ENCODE results near the gene SNIP1. TPM values are rescaled to one million over a fixed set of nuclear protein-coding genes. Genes with fewer than 3 reads are reported as not detected.

Gene SNIP1
- total RNA-seq, 1 experiment from 2014 or later, result 15.1 TPM

GRCh38 chr1:37501661-37502060 lies 52.4 kb downstream of the SNIP1 start:
- Histone ChIP-seq H3T11ph (ENCODE audit: low read length) (no peak overlapping the region), H2BK20ac (ENCODE audit: low read depth, low read length, poor library complexity, severe bottlenecking) (no peak overlapping the region), H2BK5ac (ENCODE audit: insufficient read length, low read length) (no peak overlapping the region), H2BK12ac (ENCODE audit: insufficient read length, low read depth, low read length) (no peak overlapping the region), H3K79me1 (ENCODE audit: insufficient read depth, low read depth, low read length, poor library complexity, severe bottlenecking) (no peaks in the 10 kb centered on the region), H3K14ac (ENCODE audit: insufficient read depth, low read length) (no peak overlapping the region), H2BK15ac (ENCODE audit: low read depth, low read length) (no peak overlapping the region), H3K23me2 (ENCODE audit: insufficient read length, low read depth, low read length, poor library complexity, severe bottlenecking) (no peaks in the 10 kb centered on the region), H4K8ac (replicated peaks; ENCODE audit: insufficient read length, low read depth, low read length) (no peak overlapping the region), H3K27ac (ENCODE audit: insufficient read length, low read depth, low read length) (no peak overlapping the region), H3K18ac (ENCODE audit: insufficient read length, low read depth, low read length) (no peak overlapping the region), H3K23ac (ENCODE audit: insufficient read length, low read depth, low read length) (no peak overlapping the region), H3K79me2 (ENCODE audit: insufficient read depth, low read length) (no peaks in the 10 kb centered on the region), H3K56ac (ENCODE audit: insufficient read length, low read depth, low read length) (no peak overlapping the region), H3K9me3 (ENCODE audit: control insufficient read depth, low read depth, low read length) (no peaks in the 10 kb centered on the region), H2AK5ac (ENCODE audit: insufficient read length, low read length) (no peak overlapping the region), H3K4me1 (ENCODE audit: insufficient read depth, low read length) (no peaks in the 10 kb centered on the region), H3K4ac (ENCODE audit: low read depth, low read length) (no peak overlapping the region), H3K9ac (ENCODE audit: extremely low read depth, insufficient read length, low read length) (no peak overlapping the region), H4K5ac (ENCODE audit: insufficient read length, low read depth, low read length) (no peak overlapping the region), H4K91ac (ENCODE audit: insufficient read length, low read depth, low read length) (no peak overlapping the region), H3K27me3 (ENCODE audit: insufficient read depth, low read length) (no peaks in the 10 kb centered on the region), H2AFZ (ENCODE audit: low read length) (no peak overlapping the region), H2BK120ac (ENCODE audit: low read depth, low read length, poor library complexity, severe bottlenecking) (no peak overlapping the region), H4K20me1 (ENCODE audit: control insufficient read depth, insufficient read depth, insufficient read length) (no peaks in the 10 kb centered on the region), H3K4me2 (ENCODE audit: insufficient read depth, insufficient read length, low read length) (no peak overlapping the region)
- WGBS (ENCODE audit: extremely low coverage, insufficient read length, low lambda C conversion rate), result no CpG with 5 or more reads among the region's 5 CpGs
- H3K27ac Mint-ChIP-seq, result peak overlapping the region in 1 of 3 experiments; percentile 36; a peak in 1 of 7 replicates
- H3K9me3 Mint-ChIP-seq, result no peaks in the 10 kb centered on the region
- no peak overlapping the region for H3K4me3 Mint-ChIP-seq
- no peak for DNase-seq
- H3K27me3 Mint-ChIP-seq (ENCODE audit: low read depth), result no peaks in the 10 kb centered on the region
- H3K36me3 Mint-ChIP-seq (ENCODE audit: insufficient read depth in 1 of 3, low read depth in 3 of 3), result peaks cover 1 to 56% (median 25%) of the 10 kb centered on the region in 3 experiments; a peak in 6 of 7 replicates
- TF ChIP-seq CTCF (conservative IDR thresholded peaks at IDR 0.05), result no peak
- no peaks in the 10 kb centered on the region for H3K4me1 Mint-ChIP-seq

Data from H9 (cell line).